PC-9 (cell line): ENCODE results near the gene RPS4Y2. TPM values are rescaled to one million over a fixed set of nuclear protein-coding genes. Genes with fewer than 3 reads are reported as not detected.

Source experiments
- BruUV-seq: library from RNA; stranded (reverse); fragments of 400-500 nt; replicated peaks from 2 replicates; lab custom pipeline; 2021; lab: Mats Ljungman, UMichigan
- CTCF ChIA-PET: fragments of 300-600 bp; sonication (Branson Sonifier 250); formaldehyde crosslinking; loops from one replicate; lab custom pipeline; 2022; ENCODE audit warnings: antibody characterized with exemption; lab: Charles Lee
- POLR2A ChIA-PET: fragments of 300-600 bp; sonication (Branson Sonifier 250); formaldehyde crosslinking; loops from one replicate; lab custom pipeline; 2022; ENCODE audit warnings: antibody characterized with exemption; ENCODE audit not compliant: unreplicated experiment; lab: Charles Lee
- DNase-seq, 2 experiments: peaks; one replicate each; pipeline versions ENCODE4 v3.0.0 to v3.0.0-alpha.2; 2015 to 2022; ENCODE audit warnings: mixed read lengths in 1 of 2
- H2AFZ ChIP-seq: fragments of 200-600 bp; sonication (generic); 2 replicates; pipeline ENCODE4 v1.8.1; 2017; ENCODE audit warnings: antibody characterized with exemption
- H3F3A ChIP-seq: fragments of 200-600 bp; sonication (generic); 2 replicates; pipeline ENCODE4 v1.8.1; 2017; ENCODE audit warnings: antibody characterized with exemption, mild to moderate bottlenecking, low read depth; ENCODE audit not compliant: insufficient read depth
- H3K27ac ChIP-seq: fragments of 200-600 bp; sonication (generic); 2 replicates; pipeline ENCODE4 v1.6.1; 2016; ENCODE audit warnings: mixed run types
- H3K27me3 ChIP-seq: fragments of 200-600 bp; sonication (generic); 2 replicates; pipeline ENCODE4 v1.6.1; 2016; ENCODE audit warnings: low read depth, mixed run types; ENCODE audit not compliant: insufficient read depth
- H3K36me3 ChIP-seq: fragments of 200-600 bp; sonication (generic); 2 replicates; pipeline ENCODE4 v1.6.1; 2016; ENCODE audit warnings: low read depth, mixed run types
- H3K4me1 ChIP-seq: fragments of 200-600 bp; sonication (generic); replicated peaks from 2 replicates; pipeline ENCODE4 v1.6.1; 2016; ENCODE audit warnings: mixed run types; ENCODE audit not compliant: insufficient read depth
- H3K4me2 ChIP-seq: fragments of 200-600 bp; sonication (generic); 2 replicates; pipeline ENCODE4 v1.6.1; 2017; ENCODE audit warnings: mixed run types
- H3K4me3 ChIP-seq: fragments of 200-600 bp; sonication (generic); 2 replicates; pipeline ENCODE4 v1.6.1; 2016; ENCODE audit warnings: mixed run types
- H3K79me2 ChIP-seq: fragments of 200-600 bp; sonication (generic); 2 replicates; pipeline ENCODE4 v1.6.1; 2017; ENCODE audit warnings: low read depth, mixed run types
- H3K9me2 ChIP-seq: fragments of 200-600 bp; sonication (generic); 2 replicates; pipeline ENCODE4 v1.8.1; 2017; ENCODE audit warnings: mild to moderate bottlenecking; ENCODE audit not compliant: insufficient read depth
- H3K9me3 ChIP-seq: fragments of 200-600 bp; sonication (generic); 2 replicates; pipeline ENCODE4 v1.8.1; 2016; ENCODE audit warnings: low read depth; ENCODE audit not compliant: insufficient read depth
- H4K20me1 ChIP-seq: fragments of 200-600 bp; sonication (generic); 2 replicates; pipeline ENCODE4 v1.8.1; 2017; ENCODE audit not compliant: insufficient read depth
- CTCF ChIP-seq: fragments of 200-600 bp; sonication (generic); conservative IDR thresholded peaks from 2 replicates; pipeline ENCODE4 v1.6.1; 2017; ENCODE audit warnings: mixed run types, antibody characterized with exemption, mild to moderate bottlenecking, moderate library complexity
- EZH2 ChIP-seq: fragments of 200-600 bp; sonication (generic); IDR thresholded peaks from 2 replicates; pipeline ENCODE4 v1.8.0; 2017; ENCODE audit warnings: antibody characterized with exemption, low read depth
- intact Hi-C: fragments of 100-400 bp; cut with micrococcal nuclease; formaldehyde crosslinking; loops from one replicate; pipeline ENCODE4 v1.10.0; 2022; ENCODE audit not compliant: unreplicated experiment
- total RNA-seq: library from RNA; stranded (reverse); gene quantifications from 2 replicates; pipeline ENCODE4 v1.2.3, GENCODE V29; 2021

Gene RPS4Y2
- total RNA-seq, 1 experiment from 2014 or later, result not detected

- CTCF ChIA-PET, result no interaction called here
- intact Hi-C loops, result no loop called here
- TF ChIP-seq CTCF, result no peak
- TF ChIP-seq EZH2, result no peak
- Histone ChIP-seq H3K36me3 (no peaks in the 10 kb centered on the region), H3K9me3 (no peaks in the 10 kb centered on the region), H3K4me2 (no peak overlapping the region), H3K27ac (no peak overlapping the region), H3K4me1 (no peaks in the 10 kb centered on the region), H4K20me1 (no peaks in the 10 kb centered on the region), H3K27me3 (no peaks in the 10 kb centered on the region), H3K9me2 (no peaks in the 10 kb centered on the region), H3K79me2 (no peaks in the 10 kb centered on the region), H3K4me3 (no peak overlapping the region), H3F3A (no peaks in the 10 kb centered on the region), H2AFZ (no peak overlapping the region)
- POLR2A ChIA-PET, result no interaction called here
- no peak for DNase-seq
- no TSS peak for BruUV-seq
Measured at GRCh38 chrY:20814794-20815193, 58.9 kb downstream of the RPS4Y2 start.

GRCh38 chrY:20817067-20817466 lies 61.2 kb downstream of the RPS4Y2 start:
- BruUV-seq, result no TSS peak
- no peaks in the 10 kb centered on the region for H3K4me1 ChIP-seq
- H3K27ac ChIP-seq, result no peak overlapping the region
- H3K9me3 ChIP-seq, result no peaks in the 10 kb centered on the region
- ChIA-PET CTCF (no interaction called here), POLR2A (no interaction called here)
- H4K20me1 ChIP-seq, result no peaks in the 10 kb centered on the region
- no peaks in the 10 kb centered on the region for H3K9me2 ChIP-seq
- DNase-seq, result no peak
- no peaks in the 10 kb centered on the region for H3K79me2 ChIP-seq
- H3K4me2 ChIP-seq, result no peak overlapping the region
- no peaks in the 10 kb centered on the region for H3K36me3 ChIP-seq
- no peaks in the 10 kb centered on the region for H3K27me3 ChIP-seq
- no peak overlapping the region for H3K4me3 ChIP-seq
- H3F3A ChIP-seq, result no peaks in the 10 kb centered on the region
- TF ChIP-seq CTCF (no peak), EZH2 (no peak)
- intact Hi-C loops, result no loop called here
- H2AFZ ChIP-seq, result no peak overlapping the region

Other genes starting within 250 kb of the RPS4Y2 start
- gene EIF1AY, start 180.3 kb upstream of the RPS4Y2 start, total RNA-seq, result not detected in 2 replicates